Spleen (tissue), 11 donors: Measurements from ENCODE around the gene ZBED2. TPM values are rescaled to one million over a fixed set of nuclear protein-coding genes. Genes with fewer than 3 reads are reported as not detected.

Experiments used
- DNase-seq: peaks from one replicate; pipeline ENCODE4 v3.0.0-alpha.2; 2020
- H3K27ac ChIP-seq, 8 donors: fragments of 200-600 bp; sonication (generic) in 7 of 8; 1 replicate in 4 of 8; 2 replicates in 4 of 8; pipeline versions ENCODE4 v1.5.0 to v1.8.0; 2016 to 2021; ENCODE audit warnings: inconsistent platforms in 4 of 8, mild to moderate bottlenecking in 4 of 8, moderate library complexity in 1 of 8
- H3K27me3 ChIP-seq, 7 donors: fragments of 200-600 bp; sonication (generic) in 6 of 7; replicated peaks in 1 of 7; 1 replicate in 4 of 7; 2 replicates in 3 of 7; pipeline versions ENCODE4 v1.5.0 to v1.8.0; 2016 to 2021; ENCODE audit warnings: inconsistent platforms in 3 of 7, mild to moderate bottlenecking in 1 of 7
- H3K36me3 ChIP-seq, 6 donors: fragments of 200-600 bp; sonication (generic) in 5 of 6; 1 replicate in 4 of 6; 2 replicates in 2 of 6; pipeline versions ENCODE4 v1.5.0 to v1.8.0; 2016 to 2021; ENCODE audit warnings: inconsistent platforms in 2 of 6
- H3K4me1 ChIP-seq, 6 donors: fragments of 200-600 bp; sonication (generic) in 5 of 6; 1 replicate in 3 of 6; 2 replicates in 3 of 6; pipeline versions ENCODE4 v1.5.0 to v1.8.0; 2016 to 2021; ENCODE audit warnings: inconsistent platforms in 3 of 6
- H3K4me3 ChIP-seq, 8 donors: fragments of 200-600 bp; sonication (generic) in 7 of 8; 1 replicate in 4 of 8; 2 replicates in 4 of 8; pipeline versions ENCODE4 v1.5.0 to v1.8.0; 2016 to 2021; ENCODE audit warnings: inconsistent platforms in 4 of 8, mild to moderate bottlenecking in 4 of 8, moderate library complexity in 2 of 8
- H3K9me3 ChIP-seq, 8 donors: fragments of 200-600 bp; sonication (generic) in 7 of 8; 1 replicate in 4 of 8; 2 replicates in 4 of 8; pipeline versions ENCODE4 v1.5.0 to v1.8.0; 2016 to 2021; ENCODE audit warnings: inconsistent platforms in 4 of 8
- CTCF ChIP-seq, 11 experiments: fragments of 200-600 bp in 7 of 11; fragments of 450-650 bp in 4 of 11; sonication (generic) in 4 of 11; IDR thresholded peaks in 8 of 11; conservative IDR thresholded peaks in 3 of 11; 1 replicate in 7 of 11; 2 replicates in 4 of 11; pipeline versions ENCODE4 v1.4.0 to v1.8.0; 2016 to 2021; ENCODE audit warnings: antibody characterized with exemption in 11 of 11, inconsistent platforms in 4 of 11, mild to moderate bottlenecking in 1 of 11
- POLR2A ChIP-seq, 3 donors: fragments of 450-650 bp; IDR thresholded peaks; one replicate each; pipeline ENCODE4 v1.5.1; 2017; ENCODE audit warnings: antibody characterized with exemption in 3 of 3, mild to moderate bottlenecking in 1 of 3
- POLR2AphosphoS5 ChIP-seq, 3 donors: sonication (generic); formaldehyde crosslinking; IDR thresholded peaks; one replicate each; pipeline ENCODE4 v1.5.1; 2017; ENCODE audit warnings: antibody characterized with exemption in 3 of 3
- WGBS, 5 donors: extraction: QIAGEN DNeasy Blood & Tissue Kit in 3 of 5; methylation state at CpG; one replicate each; pipeline versions ENCODE4 v1.1.5 to v1.1.7; 2013 to 2018; 5-methylcytosine and 5-hydroxymethylcytosine counted together
- intact Hi-C: fragments of 100-400 bp; cut with DNase I; formaldehyde crosslinking; loops from one replicate; pipeline ENCODE4 v1.15.0; 2023; ENCODE audit warnings: low total_unique reads
- polyA plus RNA-seq, 3 donors: library from polyadenylated mRNA; stranded (reverse); fragments of 200-250 nt; gene quantifications; one replicate each; pipeline ENCODE4 v1.2.1, GENCODE V29; 2013
- total RNA-seq, 7 donors: library from RNA; depleted of rRNA in 3 of 7; stranded (reverse); fragments of >200 nt in 3 of 7; fragmentation: NEBNext Ultra II Directional in 4 of 7; extraction: Animal tissue kit (Norgen Biotek cat#: 25700) in 4 of 7; gene quantifications; one replicate each; pipeline versions ENCODE4 v1.1.0 to v1.2.1, GENCODE V29; 2016 to 2021
- donor health status: healthy with polysubstance abuse.
- donor health status: DM: no; HTN: no; CAD: no; lungs with moderate emphysema.
- donor health status: DM: no; HTN: no; CAD: no.
- donor health status: Bipolar disorder and iron deficiency.
- donor health status: healthy.
- donor health status: DM: no; HTN: no; CAD: no.
- donor health status: DM: yes; HTN: yes; CAD: no.

Gene ZBED2
- total and polyA plus RNA-seq, 10 donors, result 0.20 to 0.80 (median 0.29) TPM; not detected in 6

DNA sequence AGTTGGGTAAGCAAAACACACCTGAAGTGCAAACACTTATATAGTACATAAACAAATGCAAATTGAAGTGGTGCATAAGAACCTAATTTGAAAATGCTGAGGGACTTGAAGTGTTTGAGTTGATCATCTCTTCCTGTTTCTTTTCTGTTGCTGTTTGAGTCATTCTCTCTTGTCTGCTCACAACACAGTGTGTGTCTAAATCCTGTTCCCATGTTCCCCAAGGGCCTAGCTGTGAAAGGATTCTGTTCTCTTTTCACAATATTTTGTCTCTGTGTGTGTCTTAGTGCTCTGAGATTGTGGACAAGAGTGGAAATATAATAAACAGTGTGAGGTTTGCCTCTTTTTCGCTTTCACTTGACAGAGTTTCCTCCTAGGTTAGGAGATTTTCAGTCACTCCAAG, 47.1 kb downstream of the ZBED2 start:
- H3K4me3 ChIP-seq, result peak overlapping the region in 2 of 8 donors; percentile 0 to 47
- peak overlapping the region; percentile 1 to 90 (median 60) for H3K27ac ChIP-seq
- peaks cover 15 to 91% (median 36%) of the 10 kb centered on the region in 6 donors for H3K4me1 ChIP-seq
- TF ChIP-seq POLR2AphosphoS5 (IDR thresholded peaks at IDR 0.05), result no peak
- TF ChIP-seq POLR2A (IDR thresholded peaks at IDR 0.05), result no peak
- no peak for TF ChIP-seq CTCF (IDR thresholded peaks at IDR 0.05 in 8 of 11, conservative IDR thresholded peaks at IDR 0.05 in 3 of 11)
- no peak for DNase-seq
- H3K36me3 ChIP-seq, result no peaks in the 10 kb centered on the region
- intact Hi-C loops, result no loop called here
- no peaks in the 10 kb centered on the region for H3K27me3 ChIP-seq
- no peaks in the 10 kb centered on the region for H3K9me3 ChIP-seq
- 37 to 53% (median 40%) methylated on average over 1 of the region's 1 CpG for WGBS, 5 donors

DNA sequence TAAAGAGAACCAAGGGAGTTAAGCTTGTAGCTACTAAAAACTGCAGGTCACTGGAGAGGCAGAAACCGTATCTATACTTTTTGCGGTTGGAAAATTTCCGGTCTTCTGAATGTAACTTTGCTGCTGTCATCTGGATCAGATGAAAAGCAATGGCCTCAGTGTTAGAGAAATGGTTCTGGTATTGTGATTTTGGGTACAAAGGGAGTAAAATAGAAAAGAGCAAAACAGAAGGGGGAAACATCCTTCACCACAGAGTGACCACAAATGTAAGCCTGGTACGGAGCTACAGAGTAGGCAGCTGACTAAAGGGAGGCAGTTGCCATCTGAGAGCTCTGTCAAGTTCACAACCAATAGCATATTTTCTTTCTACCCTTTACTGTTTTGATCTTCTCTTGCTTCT, 47.5 kb downstream of the ZBED2 start:
- WGBS, 5 donors, result 22 to 42% (median 29%) methylated on average over 4 of the region's 4 CpGs
- H3K27me3 ChIP-seq, result no peaks in the 10 kb centered on the region
- intact Hi-C loops, result no loop called here
- H3K27ac ChIP-seq, result peak overlapping the region; percentile 1 to 90 (median 60)
- no peak for DNase-seq
- TF ChIP-seq CTCF (IDR thresholded peaks at IDR 0.05 in 8 of 11, conservative IDR thresholded peaks at IDR 0.05 in 3 of 11) (no peak), POLR2A (IDR thresholded peaks at IDR 0.05) (no peak), POLR2AphosphoS5 (IDR thresholded peaks at IDR 0.05) (peak in 1 of 3 donors; percentile 67)
- peaks cover 15 to 93% (median 37%) of the 10 kb centered on the region in 6 donors for H3K4me1 ChIP-seq
- H3K9me3 ChIP-seq, result no peaks in the 10 kb centered on the region
- peak overlapping the region in 2 of 8 donors; percentile 0 to 47 for H3K4me3 ChIP-seq
- H3K36me3 ChIP-seq, result no peaks in the 10 kb centered on the region

GRCh38 chr3:111545349-111545748, 49.8 kb downstream of the ZBED2 start:
- peaks cover 22 to 96% (median 41%) of the 10 kb centered on the region in 6 donors for H3K4me1 ChIP-seq
- TF ChIP-seq CTCF (IDR thresholded peaks at IDR 0.05 in 8 of 11, conservative IDR thresholded peaks at IDR 0.05 in 3 of 11), result no peak
- TF ChIP-seq POLR2AphosphoS5 (IDR thresholded peaks at IDR 0.05), result no peak
- TF ChIP-seq POLR2A (IDR thresholded peaks at IDR 0.05), result no peak
- DNase-seq, result no peak

More at GRCh38 chr3:111545349-111545748, 49.8 kb downstream of the ZBED2 start:
- no peaks in the 10 kb centered on the region for H3K9me3 ChIP-seq
- H3K36me3 ChIP-seq, result no peaks in the 10 kb centered on the region
- no peaks in the 10 kb centered on the region for H3K27me3 ChIP-seq
- peak overlapping the region in 7 of 8 donors; percentile 10 to 90 (median 65) for H3K27ac ChIP-seq
- 58 to 70% (median 61%) methylated on average over 2 of the region's 2 CpGs for WGBS, 5 donors
- peak overlapping the region in 1 of 8 donors; percentile 66 for H3K4me3 ChIP-seq
- intact Hi-C loops, result no loop called here

Other genes with a start within 250 kb of the ZBED2 start
- gene CD96, start 53.1 kb downstream of the ZBED2 start, total RNA-seq, result 10 to 100 TPM; 22.4 to 43.9 (median 31.4) TPM
- 1 to 10 TPM; 2.9 to 6.4 (median 3.3) TPM for gene CD96, start 53.1 kb downstream of the ZBED2 start, polyA plus RNA-seq
- 1 to 10 TPM; 2.9 to 6.0 (median 3.4) TPM for gene PLCXD2, start 79.3 kb upstream of the ZBED2 start, total RNA-seq
- gene PLCXD2, start 79.3 kb upstream of the ZBED2 start, polyA plus RNA-seq, result under 1 TPM; 0.30 to 0.53 (median 0.35) TPM